H1 (cell line): ENCODE results near the gene UBASH3A. TPM values are rescaled to one million over a fixed set of nuclear protein-coding genes. Genes with fewer than 3 reads are reported as not detected.
A peak's percentile ranks its signal among the peaks of the same experiment; 100 is the strongest.

ENCODE experiments used
- BRCA1 ChIP-seq: IDR thresholded peaks from 2 replicates; pipeline ENCODE4 v1.6.1; 2012; ENCODE audit warnings: low read depth, low read length, improper control_type of control experiment
- CBX5 ChIP-seq: fragments of 300-800, 300-1000 bp; sonication (generic); IDR thresholded peaks from 2 replicates; pipeline ENCODE4 v1.7.1; 2016; ENCODE audit warnings: antibody characterized with exemption, low read length, low read depth
- CHD1 ChIP-seq: IDR thresholded peaks from 2 replicates; pipeline ENCODE4 v1.6.1; 2012; ENCODE audit warnings: low read depth, low read length, improper control_type of control experiment
- GTF2F1 ChIP-seq: IDR thresholded peaks from 2 replicates; pipeline ENCODE4 v1.6.1; 2012; ENCODE audit warnings: low read depth, low read length, improper control_type of control experiment, borderline replicate concordance
- JUN ChIP-seq: IDR thresholded peaks from 2 replicates; pipeline ENCODE4 v1.6.1; 2011; ENCODE audit warnings: low read depth, mild to moderate bottlenecking, improper control_type of control experiment, low read length
- KDM5A ChIP-seq: fragments of 200-600 bp; IDR thresholded peaks from 2 replicates; pipeline ENCODE4 v1.7.1; 2012; ENCODE audit warnings: mild to moderate bottlenecking, low read length, inconsistent platforms, mixed read lengths
- POLR2AphosphoS5 ChIP-seq: IDR thresholded peaks from 2 replicates; pipeline ENCODE4 v1.6.1; 2011; ENCODE audit warnings: low read depth, low read length
- RAD21 ChIP-seq, 2 experiments: IDR thresholded peaks in 1 of 2; conservative IDR thresholded peaks in 1 of 2; 2 replicates each; pipeline ENCODE4 v1.6.1; 2011; ENCODE audit warnings: low read depth in 2 of 2, low read length in 2 of 2, improper control_type of control experiment in 1 of 2, inconsistent platforms in 1 of 2, mild to moderate bottlenecking in 1 of 2, moderate library complexity in 1 of 2
- SAP30 ChIP-seq: fragments of 300-600 bp; sonication (generic); IDR thresholded peaks from 2 replicates; pipeline ENCODE4 v1.7.1; 2012; ENCODE audit warnings: low read length, moderate library complexity, mild to moderate bottlenecking, inconsistent platforms; ENCODE audit not compliant: insufficient read depth, insufficient replicate concordance
- SIX5 ChIP-seq: IDR thresholded peaks from 2 replicates; pipeline ENCODE4 v1.6.1; 2011; ENCODE audit warnings: mild to moderate bottlenecking, low read depth, low read length
- SP2 ChIP-seq: IDR thresholded peaks from 2 replicates; pipeline ENCODE4 v1.6.1; 2012; ENCODE audit warnings: mild to moderate bottlenecking, low read length, inconsistent platforms
- TAF7 ChIP-seq: optimal IDR thresholded peaks from 2 replicates; pipeline ENCODE3; 2011; ENCODE audit warnings: low read depth, mild to moderate bottlenecking, inconsistent platforms, low read length, moderate library complexity, borderline replicate concordance
- TCF12 ChIP-seq: IDR thresholded peaks from 2 replicates; pipeline ENCODE4 v1.6.1; 2011; ENCODE audit warnings: low read depth, mild to moderate bottlenecking, low read length
- TEAD4 ChIP-seq: IDR thresholded peaks from 2 replicates; pipeline ENCODE4 v1.6.1; 2012; ENCODE audit warnings: low read depth, low read length, inconsistent platforms, mixed read lengths
- polyA plus RNA-seq, 7 experiments: library from polyadenylated mRNA; depleted of rRNA in 3 of 7; stranded (reverse) in 5 of 7; unstranded in 2 of 7; fragments of >200 nt in 5 of 7; fragments of 200-250 nt in 2 of 7; gene quantifications; 1 replicate in 5 of 7; 2 replicates in 1 of 7; 4 replicates in 1 of 7; pipeline versions ENCODE4 v1.2.1 to v1.2.3, GENCODE V29; 2011 to 2013; ENCODE audit warnings: missing spikeins in 2 of 7, mixed read lengths in 2 of 7
- total RNA-seq: library from RNA; stranded (reverse); fragmentation: NEBNext Ultra II Directional; extraction: Animal tissue kit (Norgen Biotek cat#: 25700); gene quantifications from 2 replicates; pipeline ENCODE4 v1.2.1, GENCODE V29; 2021
- TF ChIP-seq, protein P1 (sequence below): IDR thresholded peaks from 2 replicates; pipeline ENCODE4 v1.6.1; 2012; ENCODE audit warnings: inconsistent platforms
- TF ChIP-seq, protein P2 (sequence below): IDR thresholded peaks from 2 replicates; pipeline ENCODE4 v1.6.1; 2012; ENCODE audit warnings: inconsistent platforms
- TF ChIP-seq, protein P3 (sequence below), 3 experiments: IDR thresholded peaks; 1 replicate in 2 of 3; 2 replicates in 1 of 3; pipeline versions ENCODE4 v1.5.1 to v1.6.1; 2011; ENCODE audit warnings: low read length in 3 of 3, mild to moderate bottlenecking in 3 of 3, inconsistent platforms in 2 of 3, low read depth in 1 of 3, moderate library complexity in 1 of 3; ENCODE audit not compliant: insufficient read depth in 1 of 3; ENCODE audit errors: control extremely low read depth in 1 of 3
- TF ChIP-seq, protein P4 (sequence below): IDR thresholded peaks from 2 replicates; pipeline ENCODE4 v1.6.1; 2012; ENCODE audit warnings: low read length, inconsistent platforms

UBASH3A gene
- total and polyA plus RNA-seq, 2 of the 8 experiments (the other 6 are each of a cell fraction or from before 2014, with no cell fraction given): not detected

DNA sequence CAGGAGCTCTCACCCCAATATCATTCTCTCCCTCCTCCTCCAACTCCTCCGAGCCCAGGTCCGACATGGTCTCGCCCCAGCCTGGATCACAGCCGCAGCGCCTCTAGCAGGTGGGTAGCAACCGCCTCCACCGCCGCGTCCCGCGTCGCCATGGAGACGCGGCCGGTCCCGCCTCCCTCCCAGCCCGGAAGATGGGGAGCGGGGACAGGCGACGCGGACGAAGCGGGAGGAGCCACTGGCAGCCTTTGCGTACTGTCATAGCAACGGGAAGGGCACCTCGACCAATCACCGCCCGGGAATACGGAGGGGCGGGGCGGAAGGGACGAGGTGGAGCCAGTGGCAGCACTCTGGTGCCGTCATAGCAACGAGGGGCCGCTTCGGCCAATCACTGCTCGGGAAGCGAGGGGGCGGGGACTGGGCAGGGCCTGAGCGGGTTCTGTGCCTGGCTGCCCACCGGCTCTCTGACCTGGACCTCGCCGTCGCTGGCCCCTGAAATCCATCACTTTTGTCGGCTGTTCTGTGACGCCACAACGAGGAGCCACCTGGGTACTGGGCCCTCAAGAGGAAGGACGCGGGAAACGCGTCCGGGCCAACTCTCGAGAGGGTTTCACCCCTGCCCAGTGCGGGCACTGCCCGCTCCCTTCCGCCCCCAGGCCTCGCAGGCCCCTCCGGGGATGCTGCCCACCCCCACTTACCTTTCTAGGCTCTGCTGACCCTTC is 92.6 kb downstream of the UBASH3A start, which contains the start of gene RSPH1 (continued):
- no peak for TF ChIP-seq SAP30
- no peak; the same call in 1 of the 2 replicates for TF ChIP-seq KDM5A
- peak in 1 of 2 experiments; percentile 19; a peak in 2 of 4 replicates for TF ChIP-seq RAD21 (IDR thresholded peaks at IDR 0.05 in 1 of 2, conservative IDR thresholded peaks at IDR 0.05 in 1 of 2; ENCODE audit: low read depth in 2 of 2, low read length in 2 of 2)
- TF ChIP-seq BRCA1: no peak
- TF ChIP-seq TEAD4: no peak
- TF ChIP-seq, protein P1, sequence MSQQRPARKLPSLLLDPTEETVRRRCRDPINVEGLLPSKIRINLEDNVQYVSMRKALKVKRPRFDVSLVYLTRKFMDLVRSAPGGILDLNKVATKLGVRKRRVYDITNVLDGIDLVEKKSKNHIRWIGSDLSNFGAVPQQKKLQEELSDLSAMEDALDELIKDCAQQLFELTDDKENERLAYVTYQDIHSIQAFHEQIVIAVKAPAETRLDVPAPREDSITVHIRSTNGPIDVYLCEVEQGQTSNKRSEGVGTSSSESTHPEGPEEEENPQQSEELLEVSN: no peak; the same call in none of the 2 replicates
- TF ChIP-seq, protein P2, sequence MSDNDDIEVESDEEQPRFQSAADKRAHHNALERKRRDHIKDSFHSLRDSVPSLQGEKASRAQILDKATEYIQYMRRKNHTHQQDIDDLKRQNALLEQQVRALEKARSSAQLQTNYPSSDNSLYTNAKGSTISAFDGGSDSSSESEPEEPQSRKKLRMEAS: peak; percentile 65
- TF ChIP-seq, protein P3, sequence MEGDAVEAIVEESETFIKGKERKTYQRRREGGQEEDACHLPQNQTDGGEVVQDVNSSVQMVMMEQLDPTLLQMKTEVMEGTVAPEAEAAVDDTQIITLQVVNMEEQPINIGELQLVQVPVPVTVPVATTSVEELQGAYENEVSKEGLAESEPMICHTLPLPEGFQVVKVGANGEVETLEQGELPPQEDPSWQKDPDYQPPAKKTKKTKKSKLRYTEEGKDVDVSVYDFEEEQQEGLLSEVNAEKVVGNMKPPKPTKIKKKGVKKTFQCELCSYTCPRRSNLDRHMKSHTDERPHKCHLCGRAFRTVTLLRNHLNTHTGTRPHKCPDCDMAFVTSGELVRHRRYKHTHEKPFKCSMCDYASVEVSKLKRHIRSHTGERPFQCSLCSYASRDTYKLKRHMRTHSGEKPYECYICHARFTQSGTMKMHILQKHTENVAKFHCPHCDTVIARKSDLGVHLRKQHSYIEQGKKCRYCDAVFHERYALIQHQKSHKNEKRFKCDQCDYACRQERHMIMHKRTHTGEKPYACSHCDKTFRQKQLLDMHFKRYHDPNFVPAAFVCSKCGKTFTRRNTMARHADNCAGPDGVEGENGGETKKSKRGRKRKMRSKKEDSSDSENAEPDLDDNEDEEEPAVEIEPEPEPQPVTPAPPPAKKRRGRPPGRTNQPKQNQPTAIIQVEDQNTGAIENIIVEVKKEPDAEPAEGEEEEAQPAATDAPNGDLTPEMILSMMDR (IDR thresholded peaks at IDR 0.05; ENCODE audit: control extremely low read depth in 1 of 3, insufficient read depth in 1 of 3, low read depth in 1 of 3, low read length in 3 of 3): no peak
- 0 out of 2 replicates have a peak, but pooled peaks have one; percentile 6 for TF ChIP-seq TCF12
- no peak for TF ChIP-seq CHD1
- TF ChIP-seq, protein P4, sequence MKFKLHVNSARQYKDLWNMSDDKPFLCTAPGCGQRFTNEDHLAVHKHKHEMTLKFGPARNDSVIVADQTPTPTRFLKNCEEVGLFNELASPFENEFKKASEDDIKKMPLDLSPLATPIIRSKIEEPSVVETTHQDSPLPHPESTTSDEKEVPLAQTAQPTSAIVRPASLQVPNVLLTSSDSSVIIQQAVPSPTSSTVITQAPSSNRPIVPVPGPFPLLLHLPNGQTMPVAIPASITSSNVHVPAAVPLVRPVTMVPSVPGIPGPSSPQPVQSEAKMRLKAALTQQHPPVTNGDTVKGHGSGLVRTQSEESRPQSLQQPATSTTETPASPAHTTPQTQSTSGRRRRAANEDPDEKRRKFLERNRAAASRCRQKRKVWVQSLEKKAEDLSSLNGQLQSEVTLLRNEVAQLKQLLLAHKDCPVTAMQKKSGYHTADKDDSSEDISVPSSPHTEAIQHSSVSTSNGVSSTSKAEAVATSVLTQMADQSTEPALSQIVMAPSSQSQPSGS: no peak
- no peak for TF ChIP-seq GTF2F1
- TF ChIP-seq POLR2AphosphoS5: peak; percentile 53; the same call in 1 of the 2 replicates
- no peak for TF ChIP-seq CBX5
- TF ChIP-seq JUN: no peak
- no peak for TF ChIP-seq TAF7
- TF ChIP-seq SP2: no peak
- no peak for TF ChIP-seq SIX5
